Activated CD4-positive, alpha-beta memory T cell treated with anti-CD3 and anti-CD28 coated beads for 36 hours (primary cell): ENCODE data around the gene CCL22. TPM values are rescaled to one million over a fixed set of nuclear protein-coding genes. Genes with fewer than 3 reads are reported as not detected.
"Not testable (repeated sequence)": the region's sequence is repeated elsewhere in the genome, so short reads cannot be mapped to it uniquely, and the experiment has no call there.

Source experiments
- CTCF ChIA-PET: fragments of 350-600 bp; sonication (Branson Sonifier 250); formaldehyde crosslinking; loops from one replicate; lab custom pipeline; 2021; ENCODE audit warnings: antibody characterized with exemption, inconsistent platforms; lab: Charles Lee
- POLR2A ChIA-PET: fragments of 350-600 bp; sonication (Branson Sonifier 250); formaldehyde crosslinking; loops from one replicate; lab custom pipeline; 2021; ENCODE audit warnings: antibody characterized with exemption; lab: Charles Lee
- DNase-seq: peaks from one replicate; pipeline ENCODE4 v3.0.0-alpha.2; 2020
- H3K27ac Mint-ChIP-seq: one replicate; pipeline ENCODE4 v1.8.0; 2021; ENCODE audit warnings: mixed read lengths
- H3K27me3 Mint-ChIP-seq: one replicate; pipeline ENCODE4 v1.8.0; 2021; ENCODE audit warnings: mixed read lengths
- H3K36me3 Mint-ChIP-seq: one replicate; pipeline ENCODE4 v1.8.0; 2021; ENCODE audit warnings: mixed read lengths
- H3K4me1 Mint-ChIP-seq: one replicate; pipeline ENCODE4 v1.8.0; 2021; ENCODE audit warnings: low read depth, mixed read lengths
- H3K4me3 Mint-ChIP-seq: one replicate; pipeline ENCODE4 v1.8.0; 2021; ENCODE audit warnings: mild to moderate bottlenecking, mixed read lengths
- H3K9me3 Mint-ChIP-seq: one replicate; pipeline ENCODE4 v1.8.0; 2021; ENCODE audit warnings: mixed read lengths
- intact Hi-C: fragments of 100-400 bp; cut with micrococcal nuclease; formaldehyde crosslinking; loops from one replicate; pipeline ENCODE4 v1.15.1; 2023
- total RNA-seq, 2 experiments: library from RNA; stranded (reverse); gene quantifications; one replicate each; pipeline ENCODE4 v1.2.3, GENCODE V29; 2021

The CCL22 gene
- total RNA-seq, 2 experiments from 2014 or later: 1.5 to 1.7 TPM

DNA sequence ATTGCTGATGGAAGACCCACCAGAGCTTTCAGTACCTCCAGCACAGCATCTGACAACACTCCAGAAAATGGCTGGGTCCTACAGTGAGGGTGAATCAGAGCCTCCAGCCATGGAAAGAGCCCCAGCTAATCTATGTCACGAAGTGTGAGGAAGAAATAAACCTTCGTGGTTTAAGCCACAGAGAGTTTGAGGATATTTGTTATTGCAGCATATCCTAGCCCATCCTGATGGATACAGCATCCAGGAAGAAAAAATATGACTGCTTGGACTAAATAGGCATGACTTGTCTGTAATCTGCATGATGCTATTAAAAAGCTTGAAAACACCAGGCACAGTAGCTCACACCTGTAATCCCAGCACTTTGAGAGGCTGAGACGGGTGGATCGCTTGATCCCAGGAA lies 32.7 kb downstream of the CCL22 start:
- no peak overlapping the region for H3K27ac Mint-ChIP-seq
- ChIA-PET CTCF (interaction anchor here (1.3 kb wide), 1 partner anchor 25 kb away, joined by 5 read pairs; no protein-coding TSS in a partner anchor), POLR2A (no interaction called here)
- peaks cover 8% of the 10 kb centered on the region for H3K4me1 Mint-ChIP-seq
- peaks cover 4% of the 10 kb centered on the region for H3K27me3 Mint-ChIP-seq
- no peak overlapping the region for H3K4me3 Mint-ChIP-seq
- intact Hi-C loops: no loop called here
- H3K36me3 Mint-ChIP-seq: no peaks in the 10 kb centered on the region
- no peak for DNase-seq
- no peaks in the 10 kb centered on the region for H3K9me3 Mint-ChIP-seq

GRCh38 chr16:57391708-57392107 lies 33.1 kb downstream of the CCL22 start:
- Mint-ChIP-seq H3K9me3 (no peaks in the 10 kb centered on the region), H3K27me3 (peaks cover 4% of the 10 kb centered on the region), H3K27ac (no peak overlapping the region), H3K36me3 (no peaks in the 10 kb centered on the region), H3K4me1 (peaks cover 8% of the 10 kb centered on the region), H3K4me3 (no peak overlapping the region)
- intact Hi-C loops: no loop called here
- ChIA-PET POLR2A (no interaction called here), CTCF (interaction anchor here (0.8 to 1.3 kb wide), 2 partner anchors 13 to 25 kb away, joined by 4 to 5 read pairs; partner anchors contain the start of gene CCL17)
- no peak for DNase-seq

- no peaks in the 10 kb centered on the region for H3K9me3 Mint-ChIP-seq
- CTCF ChIA-PET: interaction anchor here (0.8 kb wide), 1 partner anchor 12 kb away, joined by 4 read pairs; the partner anchor contains the start of gene CCL17
- H3K36me3 Mint-ChIP-seq: no peaks in the 10 kb centered on the region
- no peak for DNase-seq
- H3K27me3 Mint-ChIP-seq: peaks cover 4% of the 10 kb centered on the region
- peaks cover 8% of the 10 kb centered on the region for H3K4me1 Mint-ChIP-seq
- H3K4me3 Mint-ChIP-seq: no peak overlapping the region
- H3K27ac Mint-ChIP-seq: no peak overlapping the region
- intact Hi-C loops: no loop called here
- POLR2A ChIA-PET: no interaction called here
Measured at GRCh38 chr16:57392694-57393093, 34.1 kb downstream of the CCL22 start.

DNA sequence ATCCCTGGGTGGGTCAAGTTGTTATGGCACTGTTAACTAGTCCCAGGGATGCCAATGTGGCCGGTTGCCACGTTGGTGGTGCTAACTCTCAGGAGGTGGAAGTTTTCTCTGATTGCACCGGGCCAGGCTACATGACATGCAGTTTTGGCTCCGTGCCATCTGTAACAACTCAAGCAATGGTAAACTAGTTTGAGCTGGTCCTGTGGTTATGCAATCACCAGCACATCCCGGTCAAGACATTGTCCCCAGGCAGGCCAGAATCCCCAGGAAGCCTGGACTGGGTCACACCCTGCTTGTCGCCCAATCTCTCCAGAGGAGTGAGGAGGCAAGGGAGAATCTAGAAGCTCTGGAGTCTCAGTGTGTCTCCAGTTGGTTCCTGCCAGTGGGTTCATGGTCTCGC lies 35.9 kb downstream of the CCL22 start:
- Mint-ChIP-seq H3K4me3 (no peak overlapping the region), H3K27ac (no peak overlapping the region), H3K27me3 (peaks cover 4% of the 10 kb centered on the region), H3K36me3 (no peaks in the 10 kb centered on the region), H3K4me1 (no peaks in the 10 kb centered on the region), H3K9me3 (no peaks in the 10 kb centered on the region)
- POLR2A ChIA-PET: no interaction called here
- no peak for DNase-seq
- intact Hi-C loops: no loop called here
- CTCF ChIA-PET: interaction anchor here (0.8 kb wide), 1 partner anchor 23 kb away, joined by 3 read pairs; no protein-coding TSS in a partner anchor

DNA sequence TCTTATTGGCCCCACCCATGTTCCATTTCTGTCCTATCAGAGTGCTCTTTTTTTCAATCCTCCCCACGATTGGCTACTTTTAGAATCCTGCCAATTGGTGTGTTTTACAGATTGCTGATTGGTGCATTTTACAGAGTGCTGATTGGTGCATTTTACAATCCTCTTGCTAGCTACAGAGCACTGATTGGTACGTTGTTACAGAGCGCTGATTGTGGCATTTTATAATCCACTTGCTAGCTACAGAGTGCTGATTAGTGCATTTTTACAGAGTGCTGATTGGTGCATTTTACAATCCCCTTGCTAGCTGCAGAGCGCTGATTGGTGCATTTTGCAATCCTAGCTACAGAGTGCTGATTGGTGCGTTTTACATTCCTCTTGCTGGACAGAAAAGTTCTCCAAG lies 36.4 kb downstream of the CCL22 start:
- Mint-ChIP-seq H3K4me3 (no peak overlapping the region), H3K4me1 (no peaks in the 10 kb centered on the region), H3K9me3 (no peaks in the 10 kb centered on the region), H3K27ac (no peak overlapping the region), H3K27me3 (peaks cover 4% of the 10 kb centered on the region), H3K36me3 (no peaks in the 10 kb centered on the region)
- intact Hi-C loops: no loop called here
- POLR2A ChIA-PET: no interaction called here
- no peak for DNase-seq
- CTCF ChIA-PET: no interaction called here

DNA sequence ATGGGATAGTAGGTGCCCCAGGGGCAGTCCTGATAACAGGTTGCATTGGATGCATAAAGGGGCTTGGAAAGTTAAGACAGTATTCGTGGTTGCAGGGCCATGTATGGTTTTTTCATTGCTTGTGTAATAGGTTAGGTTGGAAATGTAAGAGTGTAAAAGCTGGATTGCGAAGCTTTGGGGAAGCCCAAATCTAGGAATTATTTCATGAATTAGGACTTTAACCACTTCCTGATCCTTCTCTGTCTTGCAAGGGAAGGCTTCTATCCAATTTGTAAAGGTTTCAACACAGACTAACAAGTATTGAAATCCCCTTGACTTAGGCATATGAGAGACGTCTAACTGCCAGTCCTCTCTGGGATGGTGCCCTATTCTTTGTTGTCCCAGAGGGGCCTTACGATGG lies 38.2 kb downstream of the CCL22 start:
- no peak overlapping the region for H3K27ac Mint-ChIP-seq
- DNase-seq: no peak
- H3K9me3 Mint-ChIP-seq: no peaks in the 10 kb centered on the region
- H3K36me3 Mint-ChIP-seq: no peaks in the 10 kb centered on the region
- intact Hi-C loops: no loop called here
- H3K4me1 Mint-ChIP-seq: no peaks in the 10 kb centered on the region
- POLR2A ChIA-PET: no interaction called here
- no peak overlapping the region for H3K4me3 Mint-ChIP-seq
- no peaks in the 10 kb centered on the region for H3K27me3 Mint-ChIP-seq
- CTCF ChIA-PET: no interaction called here

GRCh38 chr16:57397493-57397892 lies 38.9 kb downstream of the CCL22 start:
- DNase-seq, POLR2A ChIA-PET, H3K27ac Mint-ChIP-seq, H3K36me3 Mint-ChIP-seq, H3K4me3 Mint-ChIP-seq, H3K9me3 Mint-ChIP-seq, CTCF ChIA-PET, H3K27me3 Mint-ChIP-seq, H3K4me1 Mint-ChIP-seq, intact Hi-C loops: not testable (repeated sequence)

- peaks cover 3% of the 10 kb centered on the region for H3K4me1 Mint-ChIP-seq
- ChIA-PET CTCF (no interaction called here), POLR2A (no interaction called here)
- no peaks in the 10 kb centered on the region for H3K36me3 Mint-ChIP-seq
- H3K27me3 Mint-ChIP-seq: no peaks in the 10 kb centered on the region
- DNase-seq: no peak
- intact Hi-C loops: no loop called here
- no peak overlapping the region for H3K27ac Mint-ChIP-seq
- H3K9me3 Mint-ChIP-seq: no peaks in the 10 kb centered on the region
- no peak overlapping the region for H3K4me3 Mint-ChIP-seq
Measured at GRCh38 chr16:57401943-57402640, 43.5 kb downstream of the CCL22 start.

DNA sequence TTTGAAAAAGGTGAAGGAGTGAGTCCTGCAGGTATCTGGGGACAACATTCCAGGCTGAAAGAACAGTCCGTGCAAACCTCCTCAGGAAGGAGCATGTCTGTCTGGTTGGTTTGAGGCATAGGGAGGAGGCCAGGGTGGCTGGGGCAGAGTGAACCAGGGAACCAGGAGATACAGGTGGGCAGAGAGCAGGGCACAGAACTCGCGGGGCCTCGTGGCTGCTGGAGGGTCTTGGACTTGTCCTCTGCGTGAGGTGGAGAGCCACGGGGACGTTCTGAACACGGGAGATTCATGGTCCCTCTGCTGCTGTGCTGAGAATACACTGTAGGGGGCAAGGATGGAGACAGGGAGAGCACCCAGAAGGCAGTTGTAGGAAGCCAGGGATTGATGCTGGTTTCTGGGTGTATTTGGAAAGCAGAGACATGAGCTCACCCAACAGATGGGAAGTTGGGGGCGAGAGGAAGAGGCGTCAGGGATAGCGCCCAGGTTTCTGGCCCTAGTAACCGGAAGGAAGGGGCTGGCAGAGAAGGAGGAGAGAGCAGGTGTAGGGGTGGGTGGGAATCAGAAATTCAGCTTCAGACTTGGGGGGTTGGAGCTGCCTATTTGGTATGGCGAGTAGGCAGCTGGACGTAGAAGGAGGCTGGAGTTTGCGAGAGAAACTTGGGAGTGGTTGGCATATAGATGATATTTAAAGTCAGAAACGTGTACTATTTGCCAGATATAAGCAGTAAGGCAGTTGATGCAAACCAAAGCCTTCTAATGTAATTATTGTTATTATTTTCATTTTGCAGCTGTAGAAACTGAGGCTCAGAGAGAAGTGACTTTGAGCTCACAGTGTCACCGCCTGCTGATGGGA lies 45.6 kb downstream of the CCL22 start, which contains the start of gene CCL17:
Gene CCL17, plus strand, starts transcription at position 803 of the 853 bp plus-strand sequence. CDS start 9,166 bp downstream, outside the sequence.
- ChIA-PET CTCF (interaction anchor here (0.8 to 2.1 kb wide), 4 partner anchors 12 to 104 kb away, joined by 3 to 8 read pairs (median 4); no protein-coding TSS in a partner anchor), POLR2A (no interaction called here)
- Mint-ChIP-seq H3K36me3 (no peaks in the 10 kb centered on the region), H3K27me3 (no peaks in the 10 kb centered on the region), H3K4me1 (peaks cover 3% of the 10 kb centered on the region), H3K4me3 (no peak within 1 kb of the TSS), H3K9me3 (no peaks in the 10 kb centered on the region), H3K27ac (no peak within 1 kb of the TSS)
- intact Hi-C loops: no loop called here
- DNase-seq: no peak

- no peaks in the 10 kb centered on the region for H3K27me3 Mint-ChIP-seq
- peaks cover 3% of the 10 kb centered on the region for H3K4me1 Mint-ChIP-seq
- intact Hi-C loops: no loop called here
- H3K27ac Mint-ChIP-seq: no peak overlapping the region
- DNase-seq: no peak
- H3K36me3 Mint-ChIP-seq: no peaks in the 10 kb centered on the region
- POLR2A ChIA-PET: no interaction called here
- H3K4me3 Mint-ChIP-seq: no peak overlapping the region
- CTCF ChIA-PET: interaction anchor here (1.3 to 2.1 kb wide), 3 partner anchors 11 to 14 kb away, joined by 4 to 8 read pairs (median 4); no protein-coding TSS in a partner anchor
- H3K9me3 Mint-ChIP-seq: no peaks in the 10 kb centered on the region
Measured at GRCh38 chr16:57405097-57405496, 46.5 kb downstream of the CCL22 start.

- intact Hi-C loops: no loop called here
- no peaks in the 10 kb centered on the region for H3K36me3 Mint-ChIP-seq
- H3K4me1 Mint-ChIP-seq: peaks cover 3% of the 10 kb centered on the region
- DNase-seq: no peak
- ChIA-PET CTCF (no interaction called here), POLR2A (no interaction called here)
- no peak overlapping the region for H3K4me3 Mint-ChIP-seq
- no peak overlapping the region for H3K27ac Mint-ChIP-seq
- no peaks in the 10 kb centered on the region for H3K27me3 Mint-ChIP-seq
- H3K9me3 Mint-ChIP-seq: no peaks in the 10 kb centered on the region
Measured at GRCh38 chr16:57406881-57407280, 48.3 kb downstream of the CCL22 start.
